ENCODE results near the gene SIRPB2.

SIRPB2 gene

DNA sequence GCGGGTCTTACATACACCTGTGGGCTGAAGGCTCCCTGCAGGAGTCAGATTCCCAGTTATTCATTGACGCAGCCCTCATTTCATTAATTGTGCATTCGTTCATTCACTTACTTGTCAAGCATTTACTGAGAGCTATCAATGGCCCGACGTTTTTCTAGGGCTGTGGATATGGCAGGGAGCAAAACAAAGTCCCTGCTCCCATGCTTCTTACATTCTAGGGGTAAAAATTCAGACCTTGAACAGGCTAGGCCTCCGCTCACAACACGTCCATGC is 24.2 kb downstream of the SIRPB2 start:
- H3K27ac ChIP-seq (ENCODE audit: low read depth, low read length), result peak overlapping the region; percentile 23; the same call in 1 of the 2 replicates
- peaks cover 14% of the 10 kb centered on the region for H4K20me1 ChIP-seq (ENCODE audit: control insufficient read depth, insufficient read depth, low read depth, low read length)
- H3K4me3 ChIP-seq (ENCODE audit: low read length), result peak overlapping the region; percentile 65
- H3K79me2 ChIP-seq (ENCODE audit: control insufficient read depth, low read length), result peaks cover 40% of the 10 kb centered on the region
- peaks cover 43% of the 10 kb centered on the region for H3K4me1 ChIP-seq (ENCODE audit: control insufficient read depth, low read length)
- no peaks in the 10 kb centered on the region for H3K27me3 ChIP-seq (ENCODE audit: control insufficient read depth, low read length)
- peak overlapping the region; percentile 71 for H3K4me2 ChIP-seq (ENCODE audit: low read length)
- H3K9me2 ChIP-seq (replicated peaks; ENCODE audit: control insufficient read depth, low read length), result no peaks in the 10 kb centered on the region
- H3K36me3 ChIP-seq (ENCODE audit: control insufficient read depth, low read length), result peaks cover 31% of the 10 kb centered on the region
- H3K9me3 ChIP-seq (ENCODE audit: control insufficient read depth, insufficient read depth, low read length), result no peaks in the 10 kb centered on the region
- TF ChIP-seq, protein P1, sequence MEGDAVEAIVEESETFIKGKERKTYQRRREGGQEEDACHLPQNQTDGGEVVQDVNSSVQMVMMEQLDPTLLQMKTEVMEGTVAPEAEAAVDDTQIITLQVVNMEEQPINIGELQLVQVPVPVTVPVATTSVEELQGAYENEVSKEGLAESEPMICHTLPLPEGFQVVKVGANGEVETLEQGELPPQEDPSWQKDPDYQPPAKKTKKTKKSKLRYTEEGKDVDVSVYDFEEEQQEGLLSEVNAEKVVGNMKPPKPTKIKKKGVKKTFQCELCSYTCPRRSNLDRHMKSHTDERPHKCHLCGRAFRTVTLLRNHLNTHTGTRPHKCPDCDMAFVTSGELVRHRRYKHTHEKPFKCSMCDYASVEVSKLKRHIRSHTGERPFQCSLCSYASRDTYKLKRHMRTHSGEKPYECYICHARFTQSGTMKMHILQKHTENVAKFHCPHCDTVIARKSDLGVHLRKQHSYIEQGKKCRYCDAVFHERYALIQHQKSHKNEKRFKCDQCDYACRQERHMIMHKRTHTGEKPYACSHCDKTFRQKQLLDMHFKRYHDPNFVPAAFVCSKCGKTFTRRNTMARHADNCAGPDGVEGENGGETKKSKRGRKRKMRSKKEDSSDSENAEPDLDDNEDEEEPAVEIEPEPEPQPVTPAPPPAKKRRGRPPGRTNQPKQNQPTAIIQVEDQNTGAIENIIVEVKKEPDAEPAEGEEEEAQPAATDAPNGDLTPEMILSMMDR (IDR thresholded peaks at IDR 0.05; ENCODE audit: low read depth, low read length, poor library complexity, severe bottlenecking), result no peak
- no peak for TF ChIP-seq EZH2phosphoT487 (IDR thresholded peaks at IDR 0.05; ENCODE audit: borderline replicate concordance, low read length)
- H3F3A ChIP-seq (ENCODE audit: control insufficient read depth, insufficient read depth), result 0 out of 2 replicates have a peak, but pooled peaks cover 2% of the 10 kb centered on the region

- Histone ChIP-seq H3K27me3 (ENCODE audit: control insufficient read depth, low read length) (no peaks in the 10 kb centered on the region), H3F3A (ENCODE audit: control insufficient read depth, insufficient read depth) (0 out of 2 replicates have a peak, but pooled peaks cover 2% of the 10 kb centered on the region), H3K9me3 (ENCODE audit: control insufficient read depth, insufficient read depth, low read length) (no peaks in the 10 kb centered on the region), H3K27ac (ENCODE audit: low read depth, low read length) (peak within 1 kb of the TSS; percentile 45), H3K4me1 (ENCODE audit: control insufficient read depth, low read length) (peaks cover 40% of the 10 kb centered on the region), H3K4me3 (ENCODE audit: low read length) (peak within 1 kb of the TSS; percentile 93), H3K9me2 (replicated peaks; ENCODE audit: control insufficient read depth, low read length) (no peaks in the 10 kb centered on the region), H3K4me2 (ENCODE audit: low read length) (peak within 1 kb of the TSS; percentile 85), H4K20me1 (ENCODE audit: control insufficient read depth, insufficient read depth, low read depth, low read length) (peaks cover 14% of the 10 kb centered on the region), H3K79me2 (ENCODE audit: control insufficient read depth, low read length) (peaks cover 45% of the 10 kb centered on the region), H3K36me3 (ENCODE audit: control insufficient read depth, low read length) (peaks cover 37% of the 10 kb centered on the region)
- TF ChIP-seq, protein P1 (IDR thresholded peaks at IDR 0.05; ENCODE audit: low read depth, low read length, poor library complexity, severe bottlenecking), result peak; percentile 85
- no peak for TF ChIP-seq EZH2phosphoT487 (IDR thresholded peaks at IDR 0.05; ENCODE audit: borderline replicate concordance, low read length)
Observed at GRCh38 chr20:1466211-1467081, 24.8 kb downstream of the SIRPB2 start, which contains the start of gene NSFL1C. Gene NSFL1C (minus strand): TSS chr20:1466849. CDS start chr20:1466824, 25 bp downstream.

- no peaks in the 10 kb centered on the region for H3K9me2 ChIP-seq (replicated peaks; ENCODE audit: control insufficient read depth, low read length)
- TF ChIP-seq EZH2phosphoT487 (IDR thresholded peaks at IDR 0.05; ENCODE audit: borderline replicate concordance, low read length), result no peak
- TF ChIP-seq, protein P1 (IDR thresholded peaks at IDR 0.05; ENCODE audit: low read depth, low read length, poor library complexity, severe bottlenecking), result no peak
- no peak overlapping the region for H3K27ac ChIP-seq (ENCODE audit: low read depth, low read length)
Observed at GRCh38 chr20:1465470-1466210, 25.6 kb downstream of the SIRPB2 start.

More at GRCh38 chr20:1465470-1466210, 25.6 kb downstream of the SIRPB2 start:
- peak overlapping the region; percentile 93 for H3K4me3 ChIP-seq (ENCODE audit: low read length)
- peaks cover 14% of the 10 kb centered on the region for H4K20me1 ChIP-seq (ENCODE audit: control insufficient read depth, insufficient read depth, low read depth, low read length)
- 0 out of 2 replicates have a peak, but pooled peaks cover 2% of the 10 kb centered on the region for H3F3A ChIP-seq (ENCODE audit: control insufficient read depth, insufficient read depth)
- H3K36me3 ChIP-seq (ENCODE audit: control insufficient read depth, low read length), result peaks cover 45% of the 10 kb centered on the region
- H3K27me3 ChIP-seq (ENCODE audit: control insufficient read depth, low read length), result no peaks in the 10 kb centered on the region
- peak overlapping the region; percentile 85 for H3K4me2 ChIP-seq (ENCODE audit: low read length)
- no peaks in the 10 kb centered on the region for H3K9me3 ChIP-seq (ENCODE audit: control insufficient read depth, insufficient read depth, low read length)
- peaks cover 40% of the 10 kb centered on the region for H3K4me1 ChIP-seq (ENCODE audit: control insufficient read depth, low read length)
- peaks cover 53% of the 10 kb centered on the region for H3K79me2 ChIP-seq (ENCODE audit: control insufficient read depth, low read length)

Data from DOHH2 (cell line).